ENCODE results near the gene ALDH2. TPM values are rescaled to one million over a fixed set of nuclear protein-coding genes. Genes with fewer than 3 reads are reported as not detected.

The ALDH2 gene
- total RNA-seq, 4 donors from 2014 or later, result 102 to 239 (median 162) TPM

GRCh38 chr12:111783046-111783445, 16.3 kb downstream of the ALDH2 start:
- Histone ChIP-seq H3K27ac (no peak overlapping the region), H3K4me3 (no peak overlapping the region), H3K9me3 (no peaks in the 10 kb centered on the region), H3K27me3 (no peaks in the 10 kb centered on the region), H3K4me1 (peaks cover 10 to 44% (median 37%) of the 10 kb centered on the region in 4 donors), H3K36me3 (peaks cover 0 to 48% (median 30%) of the 10 kb centered on the region in 4 donors)
- DNase-seq, result no peak
- WGBS, 2 donors (ENCODE audit: low coverage in 1 of 2), result 92% methylated on average over 16 of the region's 17 CpGs; no CpG with 5 or more reads in 1 of the 2 donors
- intact Hi-C loops (cut with DNase I; ENCODE audit: low total_unique reads) (no loop called here), in situ Hi-C loops (cut with MboI; ENCODE audit: low pct_ligation_motif_present in 1 of 4, low pct_unique_long_range_greater_than_20kb in 1 of 4, low sequenced_read_pairs in 3 of 4) (no loop called here)
- TF ChIP-seq POLR2A (IDR thresholded peaks at IDR 0.05) (no peak), POLR2AphosphoS5 (IDR thresholded peaks at IDR 0.05) (no peak), EP300 (IDR thresholded peaks at IDR 0.05; ENCODE audit: low read depth) (no peak), CTCF (IDR thresholded peaks at IDR 0.05) (no peak)

- WGBS, 2 donors (ENCODE audit: low coverage in 1 of 2), result 90 to 100% methylated on average over 1 to 4 of the region's 4 CpGs
- in situ Hi-C loops (cut with MboI; ENCODE audit: low pct_ligation_motif_present in 1 of 4, low pct_unique_long_range_greater_than_20kb in 1 of 4, low sequenced_read_pairs in 3 of 4) (no loop called here), intact Hi-C loops (cut with DNase I; ENCODE audit: low total_unique reads) (no loop called here)
- Histone ChIP-seq H3K4me1 (peaks cover 0 to 27% (median 22%) of the 10 kb centered on the region in 4 donors), H3K9me3 (no peaks in the 10 kb centered on the region), H3K27me3 (no peaks in the 10 kb centered on the region), H3K36me3 (peaks cover 0 to 52% (median 32%) of the 10 kb centered on the region in 4 donors), H3K4me3 (no peak overlapping the region), H3K27ac (no peak overlapping the region)
- no peak for TF ChIP-seq CTCF (IDR thresholded peaks at IDR 0.05)
- TF ChIP-seq POLR2A (IDR thresholded peaks at IDR 0.05), result no peak
- no peak for DNase-seq
Observed at GRCh38 chr12:111784953-111785352, 18.2 kb downstream of the ALDH2 start.

DNA sequence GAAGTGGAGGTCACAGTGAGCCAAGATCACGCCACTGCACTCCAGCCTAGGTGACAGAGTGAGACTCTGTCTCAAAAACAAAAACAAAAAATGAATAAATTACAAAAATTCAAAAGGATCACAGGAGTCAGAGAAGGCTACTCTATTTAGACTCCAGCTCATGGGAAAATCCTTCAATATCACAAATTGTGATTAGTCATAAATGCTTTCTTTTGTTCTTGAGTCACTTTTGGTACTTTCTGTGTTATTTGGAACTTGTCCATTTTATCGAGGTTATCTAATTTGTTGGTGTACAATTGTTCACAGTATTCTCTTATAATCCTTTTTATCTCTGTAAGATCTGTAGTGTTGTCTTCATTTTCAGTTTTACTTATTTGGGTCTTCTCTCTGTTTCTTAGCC, 18.9 kb downstream of the ALDH2 start:
- no peak overlapping the region for H3K4me3 ChIP-seq
- peaks cover 0 to 59% (median 36%) of the 10 kb centered on the region in 4 donors for H3K36me3 ChIP-seq
- H3K27ac ChIP-seq, result peak overlapping the region in 1 of 4 donors; percentile 6
- H3K9me3 ChIP-seq, result no peaks in the 10 kb centered on the region
- H3K27me3 ChIP-seq, result no peaks in the 10 kb centered on the region
- intact Hi-C loops (cut with DNase I; ENCODE audit: low total_unique reads), result no loop called here
- TF ChIP-seq CTCF (IDR thresholded peaks at IDR 0.05), result no peak
- TF ChIP-seq EP300 (IDR thresholded peaks at IDR 0.05; ENCODE audit: low read depth), result no peak
- TF ChIP-seq POLR2AphosphoS5 (IDR thresholded peaks at IDR 0.05), result no peak
- TF ChIP-seq POLR2A (IDR thresholded peaks at IDR 0.05), result no peak
- peaks cover 0 to 20% (median 15%) of the 10 kb centered on the region in 4 donors for H3K4me1 ChIP-seq
- WGBS, 2 donors (ENCODE audit: low coverage in 1 of 2), result 85 to 89% methylated on average over 2 of the region's 2 CpGs
- DNase-seq, result no peak
- in situ Hi-C loops (cut with MboI; ENCODE audit: low pct_ligation_motif_present in 1 of 4, low pct_unique_long_range_greater_than_20kb in 1 of 4, low sequenced_read_pairs in 3 of 4), result no loop called here

GRCh38 chr12:111788178-111788654, 21.5 kb downstream of the ALDH2 start:
- Histone ChIP-seq H3K36me3 (peaks cover 0 to 66% (median 39%) of the 10 kb centered on the region in 4 donors), H3K27ac (peak overlapping the region in 2 of 4 donors; percentile 7 to 18), H3K27me3 (no peaks in the 10 kb centered on the region), H3K9me3 (no peaks in the 10 kb centered on the region), H3K4me3 (no peak overlapping the region), H3K4me1 (peaks cover 0 to 19% (median 14%) of the 10 kb centered on the region in 4 donors)
- no peak for DNase-seq
- in situ Hi-C loops (cut with MboI; ENCODE audit: low pct_ligation_motif_present in 1 of 4, low pct_unique_long_range_greater_than_20kb in 1 of 4, low sequenced_read_pairs in 3 of 4) (no loop called here), intact Hi-C loops (cut with DNase I; ENCODE audit: low total_unique reads) (no loop called here)
- WGBS, 2 donors (ENCODE audit: low coverage in 1 of 2), result 14 to 25% methylated on average over 5 to 8 of the region's 8 CpGs
- peak in 2 of 3 donors; percentile 11 to 59 for TF ChIP-seq POLR2AphosphoS5 (IDR thresholded peaks at IDR 0.05)
- peak; percentile 28 to 41 (median 31) for TF ChIP-seq CTCF (IDR thresholded peaks at IDR 0.05)
- TF ChIP-seq POLR2A (IDR thresholded peaks at IDR 0.05), result no peak

All from transverse colon (tissue), 4 donors.